Nephron progenitor cell (in vitro differentiated cells): Measurements from ENCODE around the gene AMIGO2.
A peak's percentile ranks its signal among the peaks of the same experiment; 100 is the strongest.

Experiments used
- DNase-seq: peaks from one replicate; pipeline ENCODE4 v3.0.0; 2021
- H3K27ac Mint-ChIP-seq: 2 replicates; pipeline ENCODE4 v1.8.0; 2021; ENCODE audit warnings: mild to moderate bottlenecking, moderate library complexity, mixed read lengths
- H3K27me3 Mint-ChIP-seq: 2 replicates; pipeline ENCODE4 v1.8.0; 2021; ENCODE audit warnings: mild to moderate bottlenecking, low read depth, mixed read lengths; ENCODE audit not compliant: poor library complexity
- H3K36me3 Mint-ChIP-seq: 2 replicates; pipeline ENCODE4 v1.8.0; 2021; ENCODE audit warnings: low read depth, mixed read lengths
- H3K4me1 Mint-ChIP-seq: 2 replicates; pipeline ENCODE4 v1.8.0; 2021; ENCODE audit warnings: mixed read lengths
- H3K4me3 Mint-ChIP-seq: 2 replicates; pipeline ENCODE4 v1.8.0; 2021; ENCODE audit warnings: mild to moderate bottlenecking, moderate library complexity, mixed read lengths
- H3K9me3 Mint-ChIP-seq: 2 replicates; pipeline ENCODE4 v1.8.0; 2021; ENCODE audit warnings: mild to moderate bottlenecking, moderate library complexity, mixed read lengths
- CTCF ChIP-seq: fragments of 200-600 bp; sonication (generic); IDR thresholded peaks from 2 replicates; pipeline ENCODE4 v1.5.0; 2021; ENCODE audit warnings: antibody characterized with exemption

AMIGO2 gene

GRCh38 chr12:47111392-47111778, 31.6 kb upstream of the AMIGO2 start:
- Mint-ChIP-seq H3K27ac (peak overlapping the region; percentile 14), H3K4me3 (no peak overlapping the region)

GRCh38 chr12:47110718-47111391, 31.1 kb upstream of the AMIGO2 start:
- Mint-ChIP-seq H3K36me3 (no peaks in the 10 kb centered on the region), H3K4me1 (peaks cover 5% of the 10 kb centered on the region), H3K4me3 (no peak overlapping the region), H3K9me3 (no peaks in the 10 kb centered on the region), H3K27ac (no peak overlapping the region), H3K27me3 (no peaks in the 10 kb centered on the region)
- DNase-seq: no peak
- TF ChIP-seq CTCF: no peak

More at GRCh38 chr12:47111392-47111778, 31.6 kb upstream of the AMIGO2 start:
- Mint-ChIP-seq H3K9me3 (no peaks in the 10 kb centered on the region), H3K36me3 (no peaks in the 10 kb centered on the region), H3K4me1 (peaks cover 5% of the 10 kb centered on the region), H3K27me3 (no peaks in the 10 kb centered on the region)
- no peak for TF ChIP-seq CTCF
- DNase-seq: no peak

- DNase-seq: no peak
- no peak for TF ChIP-seq CTCF
- Mint-ChIP-seq H3K27me3 (peaks cover under 1% of the 10 kb centered on the region), H3K9me3 (no peaks in the 10 kb centered on the region), H3K4me1 (peaks cover 5% of the 10 kb centered on the region), H3K36me3 (no peaks in the 10 kb centered on the region), H3K4me3 (no peak overlapping the region), H3K27ac (no peak overlapping the region)
Measured at GRCh38 chr12:47110011-47110541, 30.3 kb upstream of the AMIGO2 start.

- Mint-ChIP-seq H3K27me3 (peaks cover 3% of the 10 kb centered on the region), H3K36me3 (no peaks in the 10 kb centered on the region), H3K4me1 (peaks cover 5% of the 10 kb centered on the region), H3K27ac (no peak overlapping the region), H3K4me3 (no peak overlapping the region), H3K9me3 (no peaks in the 10 kb centered on the region)
- DNase-seq: no peak
- no peak for TF ChIP-seq CTCF
Measured at GRCh38 chr12:47107926-47108325, 28.2 kb upstream of the AMIGO2 start.

GRCh38 chr12:47107446-47107845, 27.7 kb upstream of the AMIGO2 start:
- no peak for DNase-seq
- Mint-ChIP-seq H3K9me3 (no peaks in the 10 kb centered on the region), H3K36me3 (no peaks in the 10 kb centered on the region), H3K4me1 (peaks cover 5% of the 10 kb centered on the region), H3K27ac (no peak overlapping the region), H3K27me3 (peaks cover 3% of the 10 kb centered on the region), H3K4me3 (no peak overlapping the region)
- no peak for TF ChIP-seq CTCF
